Measurements from ENCODE around the gene LPXN. TPM values are rescaled to one million over a fixed set of nuclear protein-coding genes. Genes with fewer than 3 reads are reported as not detected.
"Not testable (repeated sequence)": the region's sequence is repeated elsewhere in the genome, so short reads cannot be mapped to it uniquely, and the experiment has no call there.

Gene LPXN
- total and polyA plus RNA-seq, 8 donors = 8.1 to 43.8 (median 10.4) TPM

GRCh38 chr11:58577555-58578135 is 2.0 kb upstream of the LPXN start:
- Histone ChIP-seq H3K9me3 (no peaks in the 10 kb centered on the region), H3K36me3 (no peaks in the 10 kb centered on the region), H3K27me3 (no peaks in the 10 kb centered on the region), H3K4me1 (peaks cover 27 to 74% of the 10 kb centered on the region in 2 donors), H3K27ac (peak overlapping the region; percentile 99 to 100), H3K4me3 (peak overlapping the region; percentile 91 to 95)
- no peak for TF ChIP-seq CTCF (IDR thresholded peaks at IDR 0.05)
- DNase-seq = peak in 3 of 4 donors; percentile 51 to 79 (median 67)
- peak; percentile 1 for ATAC-seq
- intact Hi-C loops (cut with DNase I) = no loop called here

GRCh38 chr11:58576887-58577471 is 1.3 kb upstream of the LPXN start:
- DNase-seq (peak in 2 of 4 donors; percentile 13 to 22), ATAC-seq (no peak)
- no peaks in the 10 kb centered on the region for H3K9me3 ChIP-seq
- no peaks in the 10 kb centered on the region for H3K27me3 ChIP-seq
- intact Hi-C loops (cut with DNase I) = no loop called here
- no peaks in the 10 kb centered on the region for H3K36me3 ChIP-seq
- peak overlapping the region; percentile 99 to 100 for H3K27ac ChIP-seq
- H3K4me1 ChIP-seq = peaks cover 29 to 73% of the 10 kb centered on the region in 2 donors
- peak; percentile 5 to 7 for TF ChIP-seq CTCF (IDR thresholded peaks at IDR 0.05)
- peak overlapping the region; percentile 91 to 95 for H3K4me3 ChIP-seq

GRCh38 chr11:58574881-58575280 is 775 bp downstream of the LPXN start:
- H3K4me3 ChIP-seq = peak overlapping the region in 1 of 2 donors; percentile 34
- peaks cover 0 to 7% of the 10 kb centered on the region in 2 donors for H3K36me3 ChIP-seq
- intact Hi-C loops (cut with DNase I) = no loop called here
- peaks cover 20 to 59% of the 10 kb centered on the region in 2 donors for H3K4me1 ChIP-seq
- H3K27me3 ChIP-seq = no peaks in the 10 kb centered on the region
- ATAC-seq (no peak), DNase-seq (no peak)
- no peak for TF ChIP-seq CTCF (IDR thresholded peaks at IDR 0.05)
- H3K27ac ChIP-seq = peak overlapping the region; percentile 72 to 99
- no peaks in the 10 kb centered on the region for H3K9me3 ChIP-seq

GRCh38 chr11:58573451-58574104 is 2.1 kb downstream of the LPXN start:
- Histone ChIP-seq H3K27me3 (no peaks in the 10 kb centered on the region), H3K4me1 (peaks cover 20 to 60% of the 10 kb centered on the region in 2 donors), H3K36me3 (peaks cover 0 to 20% of the 10 kb centered on the region in 2 donors), H3K4me3 (peak overlapping the region in 1 of 2 donors; percentile 34), H3K9me3 (no peaks in the 10 kb centered on the region), H3K27ac (peak overlapping the region; percentile 72 to 99)
- no peak for TF ChIP-seq CTCF (IDR thresholded peaks at IDR 0.05)
- intact Hi-C loops (cut with DNase I) = no loop called here
- DNase-seq (peak in 1 of 4 donors; percentile 51), ATAC-seq (peak; percentile 1)

- H3K9me3 ChIP-seq; H3K27me3 ChIP-seq; DNase-seq; intact Hi-C loops (cut with DNase I); ATAC-seq: not testable (repeated sequence)
- Histone ChIP-seq H3K27ac (peak overlapping the region; percentile 4 to 99), H3K4me1 (peaks cover 20 to 67% of the 10 kb centered on the region in 2 donors), H3K36me3 (peaks cover 0 to 23% of the 10 kb centered on the region in 2 donors), H3K4me3 (peak overlapping the region in 1 of 2 donors; percentile 24)
These were observed 2.8 kb downstream of the LPXN start for GRCh38 chr11:58572906-58573305.
